ENCODE results near the gene BDNF.

Gene BDNF

GRCh38 chr11:27711725-27712124 is 11.5 kb upstream of the BDNF start:
- no peak for DNase-seq (ENCODE audit: extremely low spot score)
- ChIA-PET POLR2A (no interaction called here), CTCF (interaction anchor here (0.8 to 4.4 kb wide), 8 partner anchors 9 to 1618 kb away, joined by 3 to 30 read pairs (median 4); partner anchors contain the start of gene BDNF)
- no peak for TF ChIP-seq CTCF (IDR thresholded peaks at IDR 0.05; ENCODE audit: control extremely low read depth, extremely low read depth, low read depth, missing control alignments)

GRCh38 chr11:27710536-27710935 is 10.3 kb upstream of the BDNF start:
- no peak for TF ChIP-seq CTCF (IDR thresholded peaks at IDR 0.05; ENCODE audit: control extremely low read depth, extremely low read depth, low read depth, missing control alignments)
- DNase-seq (ENCODE audit: extremely low spot score) = no peak
- ChIA-PET CTCF (interaction anchor here (1.3 to 4.4 kb wide), 6 partner anchors 8 to 1619 kb away, joined by 3 to 30 read pairs (median 5); partner anchors contain the start of gene BDNF), POLR2A (no interaction called here)

GRCh38 chr11:27707676-27708075 is 7.4 kb upstream of the BDNF start:
- POLR2A ChIA-PET = no interaction called here
- CTCF ChIA-PET = no interaction called here
- DNase-seq (ENCODE audit: extremely low spot score) = no peak
- no peak for TF ChIP-seq CTCF (IDR thresholded peaks at IDR 0.05; ENCODE audit: control extremely low read depth, extremely low read depth, low read depth, missing control alignments)

- peak; percentile 33 for DNase-seq (ENCODE audit: extremely low spot score)
- CTCF ChIA-PET = interaction anchor here (1.1 to 3.0 kb wide), 5 partner anchors 9 to 823 kb away, joined by 3 to 12 read pairs (median 4); no protein-coding TSS in a partner anchor
- TF ChIP-seq CTCF (IDR thresholded peaks at IDR 0.05; ENCODE audit: control extremely low read depth, extremely low read depth, low read depth, missing control alignments) = peak; percentile 48
- POLR2A ChIA-PET = no interaction called here
Observed at GRCh38 chr11:27705873-27706820, 5.9 kb upstream of the BDNF start.

- no peak for DNase-seq (ENCODE audit: extremely low spot score)
- no peak for TF ChIP-seq CTCF (IDR thresholded peaks at IDR 0.05; ENCODE audit: control extremely low read depth, extremely low read depth, low read depth, missing control alignments)
- ChIA-PET POLR2A (no interaction called here), CTCF (interaction anchor here (1.3 to 5.5 kb wide), 6 partner anchors 8 to 1625 kb away, joined by 4 to 112 read pairs (median 6); no protein-coding TSS in a partner anchor)
Observed at GRCh38 chr11:27703481-27703880, 3.2 kb upstream of the BDNF start.

GRCh38 chr11:27702811-27703210 is 2.6 kb upstream of the BDNF start:
- ChIA-PET CTCF (interaction anchor here (0.7 to 5.5 kb wide), 9 partner anchors 9 to 1627 kb away, joined by 3 to 112 read pairs (median 4); no protein-coding TSS in a partner anchor), POLR2A (no interaction called here)
- TF ChIP-seq CTCF (IDR thresholded peaks at IDR 0.05; ENCODE audit: control extremely low read depth, extremely low read depth, low read depth, missing control alignments) = no peak

More at GRCh38 chr11:27702811-27703210, 2.6 kb upstream of the BDNF start:
- no peak for DNase-seq (ENCODE audit: extremely low spot score)
